ENCODE results near the gene LRRTM2.

Gene LRRTM2

GRCh38 chr5:138849439-138849838 is 25.7 kb downstream of the LRRTM2 start:
- in situ Hi-C loops (cut with MboI; ENCODE audit: low pct_unique_long_range_greater_than_20kb, low sequenced_read_pairs, unreplicated experiment): no loop called here
- TF ChIP-seq CTCF (IDR thresholded peaks at IDR 0.05; ENCODE audit: extremely low read depth, insufficient read depth, missing control alignments): no peak
- no peak for DNase-seq (ENCODE audit: low spot score)

GRCh38 chr5:138844812-138845513 is 30.2 kb downstream of the LRRTM2 start:
- no peak for TF ChIP-seq CTCF (IDR thresholded peaks at IDR 0.05; ENCODE audit: extremely low read depth, insufficient read depth, missing control alignments)
- in situ Hi-C loops (cut with MboI; ENCODE audit: low pct_unique_long_range_greater_than_20kb, low sequenced_read_pairs, unreplicated experiment): no loop called here
- DNase-seq (ENCODE audit: low spot score): no peak

GRCh38 chr5:138844125-138844461 is 31.0 kb downstream of the LRRTM2 start:
- no peak for DNase-seq (ENCODE audit: low spot score)
- no peak for TF ChIP-seq CTCF (IDR thresholded peaks at IDR 0.05; ENCODE audit: extremely low read depth, insufficient read depth, missing control alignments)
- in situ Hi-C loops (cut with MboI; ENCODE audit: low pct_unique_long_range_greater_than_20kb, low sequenced_read_pairs, unreplicated experiment): no loop called here

GRCh38 chr5:138843316-138844124 is 31.6 kb downstream of the LRRTM2 start:
- TF ChIP-seq CTCF (IDR thresholded peaks at IDR 0.05; ENCODE audit: extremely low read depth, insufficient read depth, missing control alignments): no peak
- DNase-seq (ENCODE audit: low spot score): no peak
- in situ Hi-C loops (cut with MboI; ENCODE audit: low pct_unique_long_range_greater_than_20kb, low sequenced_read_pairs, unreplicated experiment): no loop called here

GRCh38 chr5:138841531-138841930 is 33.6 kb downstream of the LRRTM2 start:
- DNase-seq (ENCODE audit: low spot score): no peak
- no peak for TF ChIP-seq CTCF (IDR thresholded peaks at IDR 0.05; ENCODE audit: extremely low read depth, insufficient read depth, missing control alignments)
- in situ Hi-C loops (cut with MboI; ENCODE audit: low pct_unique_long_range_greater_than_20kb, low sequenced_read_pairs, unreplicated experiment): no loop called here

GRCh38 chr5:138840103-138840502 is 35.0 kb downstream of the LRRTM2 start:
- no peak for TF ChIP-seq CTCF (IDR thresholded peaks at IDR 0.05; ENCODE audit: extremely low read depth, insufficient read depth, missing control alignments)
- in situ Hi-C loops (cut with MboI; ENCODE audit: low pct_unique_long_range_greater_than_20kb, low sequenced_read_pairs, unreplicated experiment): no loop called here
- no peak for DNase-seq (ENCODE audit: low spot score)

Data from GM13977 (cell line).